DMS79 (cell line): ENCODE results near the gene LGALS1.
"Not testable (repeated sequence)": the region's sequence is repeated elsewhere in the genome, so short reads cannot be mapped to it uniquely, and the experiment has no call there.

Source experiments
- DNase-seq: peaks from one replicate; lab custom pipeline; 2025; lab: John Stamatoyannopoulos, UW

The LGALS1 gene

DNA sequence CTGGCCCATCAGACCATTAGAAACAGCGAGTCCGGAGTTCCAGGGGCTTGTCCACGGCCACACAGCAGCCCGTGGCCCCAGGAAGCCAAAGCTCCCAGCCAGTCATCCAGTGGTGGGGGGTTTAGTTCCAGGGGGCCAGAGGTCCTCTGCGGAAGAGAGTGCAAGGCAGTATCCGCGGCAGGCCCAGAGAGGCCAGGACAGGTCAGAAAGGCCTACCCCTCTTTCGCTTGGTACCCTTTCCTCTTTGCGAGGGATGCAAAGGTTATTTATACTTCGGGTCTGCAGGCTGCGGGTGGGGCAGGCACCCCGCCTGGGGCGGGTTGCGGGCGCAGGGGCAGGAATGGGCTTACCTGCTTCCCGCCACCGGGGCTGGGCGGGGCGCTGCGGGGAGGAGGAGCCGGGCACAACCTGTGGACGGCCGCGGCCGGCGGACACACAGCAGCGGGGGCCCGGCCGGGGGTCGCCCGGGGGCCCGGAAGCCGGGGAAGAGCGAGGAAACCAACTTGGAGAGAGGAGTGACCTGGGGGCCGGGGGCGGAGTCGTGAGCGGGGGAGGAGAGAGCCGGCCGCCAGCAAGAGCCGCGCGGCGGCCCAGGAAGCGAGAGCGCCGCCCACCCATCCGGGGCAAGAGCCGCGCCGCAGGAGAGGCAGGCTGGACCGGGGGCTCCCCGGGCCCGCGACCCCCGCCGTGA is 36.2 kb upstream of the LGALS1 start, which contains the start of gene SH3BP1:
Gene SH3BP1, plus strand, starts transcription at position 600 of the 691 bp plus-strand sequence. CDS start 119 bp downstream, outside the sequence.
- DNase-seq, result no peak

DNA sequence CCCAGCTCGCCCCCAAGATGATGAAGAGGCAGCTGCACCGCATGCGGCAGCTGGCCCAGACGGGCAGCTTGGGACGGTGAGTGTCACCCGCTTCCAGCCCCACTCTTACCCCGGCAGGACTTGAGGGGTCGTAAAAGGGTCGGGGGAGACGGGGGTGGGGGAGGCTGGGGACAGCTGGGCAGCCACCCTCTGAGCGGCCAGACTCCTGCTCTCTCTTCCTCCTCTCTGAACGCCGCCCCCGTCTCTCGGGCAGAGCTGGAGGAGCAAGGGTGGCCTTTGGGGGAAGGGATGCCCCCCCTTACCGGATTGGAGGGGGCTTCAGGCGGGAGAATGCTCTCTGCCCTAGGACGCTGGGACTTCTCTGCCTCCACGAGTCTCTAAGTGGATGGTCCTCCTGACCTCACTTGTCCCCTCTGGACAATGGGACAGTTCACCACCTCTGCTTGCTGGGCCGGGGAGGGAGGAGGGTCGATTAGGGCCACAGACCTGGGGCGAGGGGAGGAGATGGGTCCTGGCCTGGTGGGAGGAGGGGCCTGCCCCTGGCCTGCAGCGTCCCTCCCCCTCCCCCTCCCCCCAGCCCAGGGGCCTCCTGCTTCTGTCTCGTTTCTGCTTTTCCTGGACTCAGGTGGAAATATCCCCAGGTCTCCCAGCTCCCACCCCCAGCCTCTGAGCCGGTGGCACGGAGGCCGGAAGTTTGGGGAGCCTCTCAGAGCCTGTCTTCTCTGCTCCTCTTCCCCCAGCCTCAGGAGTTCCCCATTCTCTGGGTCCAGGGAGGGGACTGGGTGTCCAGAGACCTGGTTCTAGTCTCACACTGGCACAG is 35.5 kb upstream of the LGALS1 start:
- no peak for DNase-seq

DNA sequence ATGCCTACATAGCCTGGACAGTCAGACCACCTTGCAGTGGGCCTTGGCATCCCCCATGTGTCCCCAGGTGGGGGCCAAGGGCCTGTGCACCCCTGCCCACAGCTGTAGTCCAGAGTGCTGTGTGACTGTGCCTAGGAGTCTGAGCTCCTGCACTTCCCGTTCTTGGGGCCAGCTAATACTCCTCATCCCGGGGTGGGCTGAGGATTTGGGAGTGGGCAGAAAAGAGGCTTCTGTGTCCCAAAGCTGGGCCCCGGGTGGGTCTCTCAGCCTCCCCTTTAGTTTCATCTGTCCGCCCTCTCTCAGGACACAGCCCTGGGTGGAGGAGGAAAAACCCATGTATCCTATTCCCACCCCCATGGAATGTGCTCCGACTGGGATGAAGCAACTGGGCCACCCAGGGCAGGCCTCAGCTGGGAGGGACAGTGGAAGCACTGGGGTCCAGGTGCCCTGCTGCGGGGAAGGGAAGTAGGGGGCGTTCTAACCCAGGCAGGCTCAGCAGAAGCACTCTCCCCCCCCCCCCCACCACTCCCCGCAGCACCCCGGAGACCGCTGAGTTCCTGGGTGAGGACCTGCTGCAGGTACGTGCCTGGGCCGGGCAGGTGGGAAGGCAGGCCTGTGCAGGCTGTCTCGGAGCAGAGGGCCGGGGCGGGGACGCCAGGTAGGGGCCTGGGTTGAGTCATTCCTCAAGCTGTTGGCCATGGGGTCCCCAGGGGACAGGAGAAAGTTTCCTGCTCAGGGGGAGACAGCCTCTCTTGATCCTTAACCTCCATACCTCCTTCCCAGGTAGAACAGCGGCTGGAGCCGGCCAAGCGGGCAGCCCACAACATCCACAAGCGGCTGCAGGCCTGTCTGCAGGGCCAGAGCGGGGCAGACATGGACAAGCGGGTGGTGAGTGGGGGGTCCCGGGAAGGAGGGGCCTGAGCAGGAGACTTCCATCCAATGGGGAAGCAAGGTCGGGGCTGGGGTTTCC is 34.6 kb upstream of the LGALS1 start:
- no peak for DNase-seq

DNA sequence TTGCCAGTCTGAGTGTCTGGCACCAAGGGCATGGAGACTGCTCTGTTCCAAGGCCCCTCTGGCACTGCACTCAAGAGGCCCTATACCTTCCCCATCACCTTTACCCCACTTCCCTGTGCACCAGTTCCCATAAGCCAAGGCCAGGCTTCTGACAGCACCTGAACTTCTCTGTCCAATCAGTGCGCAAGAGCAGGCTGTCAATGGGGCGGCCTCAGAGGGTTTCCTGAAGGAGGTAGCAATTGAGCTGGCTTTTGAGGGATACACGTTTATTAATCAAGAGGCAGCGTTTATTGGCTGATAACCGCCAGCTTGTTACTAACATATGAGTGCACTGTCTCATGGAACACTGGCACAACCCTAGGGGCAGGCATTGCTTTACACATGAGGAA is 33.9 kb upstream of the LGALS1 start:
- DNase-seq, result no peak

DNA sequence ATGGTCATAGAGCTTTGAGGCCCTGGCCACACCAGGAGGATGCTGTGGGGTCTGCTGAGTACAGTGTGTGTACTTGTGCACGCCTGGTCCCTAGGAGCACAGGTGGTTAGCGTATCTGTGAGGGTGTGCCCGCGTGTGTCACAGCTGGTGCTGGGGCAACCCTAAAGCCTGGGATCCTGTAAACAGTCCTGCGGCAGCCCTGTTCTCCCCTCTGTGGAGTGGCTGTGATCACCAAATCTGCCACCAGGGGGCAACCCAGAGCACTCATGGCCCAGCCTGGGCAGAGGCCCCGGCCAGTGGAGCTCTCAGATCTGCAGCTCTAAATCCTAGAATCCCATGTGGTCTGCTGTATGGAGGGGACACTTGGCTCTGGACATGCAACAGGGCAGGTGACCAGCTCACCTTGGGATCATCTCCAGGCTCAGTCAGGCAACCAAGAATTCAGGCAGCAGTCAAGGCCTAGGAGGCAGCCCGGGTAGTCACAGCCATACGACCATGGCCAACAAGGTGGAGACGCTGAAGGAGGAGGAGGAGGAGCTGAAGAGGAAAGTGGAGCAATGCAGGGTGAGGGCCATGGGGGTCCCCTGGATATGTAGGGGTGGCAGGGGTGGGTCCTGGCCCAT is 32.1 kb upstream of the LGALS1 start:
- DNase-seq, result no peak

DNA sequence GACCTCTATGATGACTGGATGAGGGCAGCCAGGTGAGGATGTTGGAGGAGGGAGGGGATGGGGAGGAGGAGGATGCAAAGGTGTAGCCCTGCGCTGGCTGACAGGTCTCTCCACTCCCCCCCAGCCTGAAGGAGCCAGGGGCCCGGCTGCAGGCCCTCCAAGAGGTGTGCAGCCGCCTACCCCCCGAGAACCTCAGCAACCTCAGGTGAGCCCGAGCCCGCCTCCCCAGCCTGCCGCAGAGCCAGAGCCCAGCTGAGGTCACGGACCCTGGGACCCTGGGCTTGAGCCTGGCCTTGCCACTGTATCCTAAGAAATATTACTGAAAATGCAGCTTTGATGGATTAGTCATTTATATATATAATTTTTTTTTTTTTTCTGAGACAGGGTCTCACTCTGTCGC is 28.1 kb upstream of the LGALS1 start:
- no peak for DNase-seq

DNA sequence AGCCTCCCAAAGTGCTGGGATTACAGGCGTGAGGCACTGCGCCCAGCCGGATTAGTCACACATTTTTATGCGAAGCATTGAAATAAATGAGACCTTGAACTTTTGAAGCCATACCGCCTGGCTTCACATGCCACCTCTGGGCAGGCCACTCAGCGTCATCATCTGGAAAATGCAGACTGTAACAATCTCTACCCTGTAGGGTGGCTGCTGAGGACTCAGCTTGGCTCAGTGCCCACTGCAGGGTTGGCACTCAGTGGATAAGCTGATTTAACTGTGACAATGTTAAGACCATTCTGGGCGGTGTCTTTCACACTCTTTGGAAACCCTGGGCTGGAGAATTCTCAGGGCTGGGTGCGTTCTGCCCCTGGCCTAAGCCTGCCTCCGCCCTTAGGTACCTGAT is 27.5 kb upstream of the LGALS1 start:
- no peak for DNase-seq

DNA sequence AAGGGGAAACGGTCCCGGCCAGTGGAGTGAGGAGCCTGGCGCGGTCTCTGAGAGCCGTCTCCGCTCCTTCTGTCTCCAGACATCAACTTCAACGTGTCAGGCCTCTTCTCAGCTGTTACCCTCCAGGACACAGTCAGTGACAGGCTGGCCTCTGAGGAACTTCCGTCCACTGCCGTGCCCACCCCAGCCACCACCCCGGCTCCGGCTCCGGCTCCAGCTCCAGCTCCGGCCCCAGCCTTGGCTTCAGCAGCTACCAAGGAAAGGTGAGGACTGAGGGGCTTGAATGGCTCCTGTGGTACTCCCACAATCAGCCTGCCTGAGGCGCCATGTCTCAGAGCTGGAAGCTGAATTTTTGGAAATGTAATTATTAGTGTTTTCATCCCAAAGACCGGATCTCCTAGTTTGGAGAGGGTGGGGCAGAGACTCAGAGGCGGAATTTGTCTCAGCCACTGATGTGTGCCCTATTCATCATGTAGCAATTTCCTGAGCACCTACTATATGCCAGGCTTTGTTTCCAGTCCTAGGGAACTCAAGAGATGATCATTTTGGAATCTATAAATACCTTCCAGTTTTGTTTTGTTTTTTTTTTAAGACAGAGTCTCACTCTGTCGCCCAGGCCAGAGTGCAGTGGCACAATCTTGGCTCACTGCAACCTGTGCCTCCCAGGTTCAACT is 24.8 kb upstream of the LGALS1 start:
- no peak for DNase-seq

DNA sequence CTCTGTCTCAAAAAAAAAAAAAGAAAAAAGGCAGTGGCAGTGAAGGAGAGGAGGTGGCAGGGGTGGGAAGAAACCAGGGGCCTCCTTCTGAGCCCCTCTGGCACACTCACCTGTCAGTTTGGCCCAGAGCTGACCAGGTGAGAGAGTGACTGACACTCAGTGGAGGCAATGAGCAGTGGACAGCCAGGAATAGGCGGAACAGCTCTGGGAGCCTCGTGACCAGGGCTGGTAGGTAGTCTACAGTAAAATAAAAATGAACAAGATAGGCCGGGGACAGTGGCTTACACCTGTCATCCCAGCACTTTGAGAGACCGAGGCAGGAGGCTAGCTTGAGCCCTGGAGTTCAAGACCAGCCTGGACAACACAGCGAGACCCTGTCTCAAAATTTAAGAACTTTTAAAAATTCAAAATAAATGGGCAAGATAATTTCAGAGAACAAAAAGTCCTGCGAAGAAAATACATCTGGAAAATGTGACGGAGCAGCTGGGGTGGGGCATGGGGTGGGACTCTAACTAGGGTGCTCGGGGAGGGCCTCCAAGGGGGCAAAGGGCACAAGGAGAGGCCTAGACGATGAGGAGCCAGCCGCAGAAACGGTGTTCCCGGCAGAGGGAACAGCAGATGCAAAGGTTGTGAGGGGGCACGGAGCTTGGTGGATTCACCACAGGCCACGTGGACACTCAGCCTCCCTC is 20.7 kb upstream of the LGALS1 start:
- DNase-seq, result no peak

DNA sequence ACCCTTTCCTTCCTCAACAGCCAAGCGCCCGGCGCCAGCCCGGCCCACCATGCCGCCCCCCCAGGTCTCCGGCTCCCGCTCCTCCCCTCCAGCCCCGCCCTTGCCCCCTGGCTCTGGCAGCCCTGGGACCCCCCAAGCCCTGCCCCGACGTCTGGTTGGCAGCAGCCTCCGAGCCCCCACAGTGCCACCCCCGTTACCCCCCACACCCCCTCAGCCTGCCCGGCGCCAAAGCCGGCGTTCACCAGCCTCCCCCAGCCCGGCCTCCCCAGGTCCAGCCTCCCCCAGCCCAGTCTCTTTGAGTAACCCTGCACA is 20.2 kb upstream of the LGALS1 start:
- DNase-seq, result no peak

DNA sequence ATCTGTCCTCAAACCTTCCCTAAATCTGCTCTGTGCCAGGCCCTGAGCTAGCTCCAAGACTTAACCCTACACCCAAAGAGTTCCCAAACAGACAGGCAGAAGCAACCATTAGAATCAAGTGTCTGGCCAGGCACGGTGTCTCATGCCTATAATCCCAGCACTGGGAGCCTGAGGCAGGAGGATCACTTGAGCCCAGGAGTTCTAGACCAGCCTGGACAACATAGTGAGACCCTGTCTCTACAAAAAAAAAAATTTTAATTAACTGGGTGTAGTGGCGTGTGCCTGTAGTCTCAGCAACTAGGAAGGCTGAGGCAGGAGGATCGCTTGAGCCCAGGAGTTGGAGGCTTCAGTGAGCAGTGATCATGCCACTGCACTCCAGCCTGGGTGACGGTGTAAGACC is 18.9 kb upstream of the LGALS1 start:
- DNase-seq, result not testable (repeated sequence)

DNA sequence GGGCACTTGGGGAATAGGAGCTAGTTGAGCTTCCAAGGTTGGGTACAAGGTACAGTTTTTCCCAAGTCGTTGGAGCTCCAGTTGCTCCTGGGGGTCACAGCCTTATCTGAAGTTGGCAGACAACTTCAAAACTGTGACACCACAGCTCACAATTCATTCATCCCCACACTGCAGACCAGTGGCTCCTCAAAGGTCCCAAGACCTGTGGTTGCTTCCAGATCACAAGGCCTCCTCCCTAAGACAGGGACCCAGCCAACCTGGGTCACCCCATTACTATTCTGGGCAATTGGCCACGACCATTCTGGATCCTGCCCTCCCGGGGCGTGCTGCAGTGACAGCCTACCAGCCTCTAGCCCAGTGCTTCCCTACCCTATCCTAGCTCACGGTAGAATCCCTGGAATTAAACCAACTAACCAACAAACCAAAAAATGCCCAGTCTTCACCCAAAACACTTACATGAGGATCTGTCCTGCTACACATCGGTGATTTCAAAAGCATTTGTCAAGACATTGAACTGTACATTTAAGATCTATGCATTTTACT is 17.8 kb upstream of the LGALS1 start:
- no peak for DNase-seq

DNA sequence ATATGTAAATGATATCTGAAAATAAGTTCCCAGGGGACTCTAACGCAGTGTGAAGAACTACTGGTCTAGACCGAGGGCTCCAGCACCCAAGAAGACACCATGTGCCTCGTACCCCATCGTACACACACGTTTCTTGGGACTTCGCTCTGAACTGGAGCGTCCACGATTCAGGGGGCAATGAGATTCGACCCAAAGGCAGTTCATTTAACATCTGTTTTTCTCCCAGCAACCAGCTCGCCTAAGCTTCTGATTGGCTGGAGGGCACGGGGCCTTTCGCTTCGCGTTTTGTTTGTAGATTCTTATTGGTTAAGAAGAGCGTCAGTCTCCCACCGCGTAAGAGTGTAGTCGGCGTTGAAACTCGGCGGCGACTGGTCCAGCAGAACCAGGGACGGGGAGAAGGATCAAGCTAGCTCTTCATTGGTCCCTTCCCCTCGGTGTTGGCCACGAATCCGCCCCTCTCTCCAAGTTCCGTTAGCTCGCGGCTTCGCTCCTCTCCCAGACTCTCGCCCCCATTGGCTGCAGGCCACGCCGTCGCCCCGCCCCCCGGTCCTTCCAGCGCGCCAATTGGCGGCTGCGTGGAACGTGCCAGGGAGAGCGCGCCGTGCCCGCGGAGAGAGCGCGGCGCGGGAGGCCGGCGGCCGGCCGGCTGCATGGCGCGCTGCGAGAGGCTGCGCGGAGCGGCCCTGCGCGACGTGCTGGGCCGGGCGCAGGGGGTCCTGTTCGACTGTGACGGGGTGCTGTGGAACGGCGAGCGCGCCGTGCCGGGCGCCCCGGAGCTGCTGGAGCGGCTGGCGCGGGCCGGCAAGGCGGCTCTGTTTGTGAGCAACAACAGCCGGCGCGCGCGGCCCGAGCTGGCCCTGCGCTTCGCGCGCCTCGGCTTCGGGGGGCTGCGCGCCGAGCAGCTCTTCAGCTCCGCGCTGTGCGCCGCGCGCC is 17.0 kb upstream of the LGALS1 start, which contains the start of gene PDXP:
Gene PDXP, plus strand, starts transcription at position 591 of the 933 bp plus-strand sequence. Its CDS starts 60 bp downstream, at position 651.
- DNase-seq, result peak; percentile 91

DNA sequence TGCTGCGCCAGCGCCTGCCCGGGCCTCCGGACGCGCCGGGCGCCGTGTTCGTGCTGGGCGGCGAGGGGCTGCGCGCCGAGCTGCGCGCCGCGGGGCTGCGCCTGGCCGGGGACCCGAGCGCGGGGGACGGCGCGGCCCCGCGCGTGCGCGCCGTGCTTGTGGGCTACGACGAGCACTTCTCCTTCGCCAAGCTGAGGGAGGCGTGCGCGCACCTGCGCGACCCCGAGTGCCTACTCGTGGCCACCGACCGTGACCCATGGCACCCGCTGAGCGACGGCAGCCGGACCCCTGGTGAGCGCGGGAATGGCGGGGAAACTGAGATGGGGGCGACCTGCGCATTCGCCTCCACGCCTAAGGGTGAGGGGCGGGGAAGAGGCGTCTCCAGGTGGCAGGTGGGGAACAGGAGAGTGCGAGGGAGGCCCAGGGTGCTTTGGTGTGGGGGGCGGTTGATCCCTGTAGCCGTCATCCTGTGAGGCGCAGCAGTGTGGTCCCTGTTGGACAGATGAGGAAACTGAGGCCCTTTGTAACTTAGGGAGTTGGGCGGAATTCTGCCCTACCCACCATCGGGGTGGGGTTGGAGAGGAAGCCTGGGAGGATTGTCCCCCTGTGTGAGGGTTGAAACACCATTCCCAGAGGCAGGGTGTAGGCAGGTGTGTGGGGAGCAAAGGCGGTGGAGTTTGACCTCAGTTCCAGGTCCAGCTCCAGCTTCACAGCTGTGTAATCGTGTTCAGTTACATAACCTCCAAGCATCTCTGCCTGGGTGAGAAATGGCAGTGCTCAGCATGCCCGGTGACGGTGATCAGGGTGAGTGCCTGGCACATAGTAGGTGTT is 16.2 kb upstream of the LGALS1 start:
- no peak for DNase-seq

DNA sequence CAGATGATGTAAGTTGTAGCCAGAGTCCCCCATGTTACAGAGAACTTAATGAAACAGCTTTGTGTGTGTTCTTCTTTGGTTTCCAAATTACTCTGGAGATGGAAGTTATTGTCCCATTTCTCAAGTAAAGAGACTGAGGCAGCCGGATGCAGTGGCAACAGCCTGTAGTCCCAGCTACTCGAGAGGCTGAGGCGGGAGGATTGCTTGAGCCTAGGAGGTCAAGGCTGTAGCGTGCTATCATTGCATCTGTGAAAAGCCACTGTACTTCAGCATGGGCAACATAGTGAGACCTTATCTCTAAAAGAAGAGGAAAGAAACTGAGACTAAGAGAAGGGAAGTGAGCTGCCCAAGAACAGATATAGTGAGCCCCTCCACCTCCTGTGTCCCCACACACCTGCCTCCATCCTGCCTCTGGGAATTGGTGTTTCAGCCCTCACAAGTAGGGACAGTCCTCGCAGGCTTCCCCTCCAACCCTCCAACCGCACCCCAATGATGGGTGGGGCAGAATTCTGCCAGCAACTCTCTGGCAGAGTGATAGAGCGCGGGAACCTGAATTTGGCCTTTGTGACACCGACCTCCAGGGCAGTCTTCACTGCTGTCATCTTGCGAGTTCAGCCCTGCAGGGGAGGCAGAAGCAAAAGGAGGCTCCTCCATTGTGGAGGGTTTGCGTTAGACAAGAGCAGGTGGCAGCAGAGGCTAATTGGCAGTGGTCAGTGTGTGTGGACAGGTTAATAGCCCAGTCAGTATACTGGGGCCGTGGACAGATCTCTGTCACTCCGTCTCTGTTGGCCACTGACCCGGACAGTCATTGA is 15.3 kb upstream of the LGALS1 start:
- DNase-seq, result no peak

DNA sequence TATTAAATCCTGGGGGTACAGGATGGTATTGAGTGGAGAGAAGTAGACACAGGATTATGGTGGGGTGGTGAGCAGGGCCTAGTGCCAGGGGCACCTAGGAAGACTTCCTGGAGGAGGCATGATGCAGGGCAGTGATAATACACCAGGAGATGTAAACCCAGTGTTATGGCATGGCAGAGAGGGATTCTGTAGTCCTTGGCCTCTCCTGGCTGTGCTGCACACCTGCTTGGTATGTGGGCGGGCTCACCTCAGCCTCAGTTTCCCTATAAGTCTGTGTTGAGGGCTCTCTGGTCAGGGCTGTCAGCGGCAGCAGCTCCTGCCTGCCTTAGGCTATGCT is 14.8 kb upstream of the LGALS1 start:
- DNase-seq, result no peak

DNA sequence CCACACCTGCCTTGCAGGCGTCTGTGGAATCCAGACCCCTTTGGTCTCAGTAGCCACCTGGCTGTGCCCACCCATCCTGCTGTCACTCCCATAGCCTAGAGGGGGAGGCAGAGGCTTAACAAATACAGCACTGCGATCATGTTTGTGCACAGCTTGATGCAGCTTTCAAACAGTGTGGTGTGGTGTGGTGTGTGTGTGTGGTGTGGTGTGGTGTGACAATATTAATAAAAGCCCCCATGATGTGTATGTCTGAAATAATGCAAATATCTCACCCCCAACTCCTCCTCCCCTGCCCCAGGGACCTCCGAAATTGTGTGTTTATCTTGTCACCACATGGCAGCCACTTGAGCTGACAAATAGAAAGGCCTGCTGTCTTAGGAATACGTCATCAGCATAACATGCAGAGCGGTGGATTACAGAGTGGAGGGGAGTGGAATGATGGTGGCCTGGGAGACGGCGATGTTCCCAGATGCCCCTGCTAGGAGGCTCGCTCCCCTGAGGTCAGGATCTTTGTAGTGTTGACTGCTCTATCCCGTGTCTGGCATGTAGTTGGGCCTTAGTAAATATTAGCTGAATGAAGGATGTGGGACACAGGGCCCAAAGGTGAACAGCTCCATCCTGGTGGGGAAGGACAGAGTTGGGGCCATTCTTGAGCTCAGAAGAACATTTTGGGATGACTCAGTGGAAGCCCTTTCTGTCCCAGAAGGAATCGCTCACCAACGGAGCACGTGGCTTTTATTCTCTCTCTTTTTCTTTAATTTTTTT is 14.1 kb upstream of the LGALS1 start:
- peak; percentile 32 for DNase-seq
